Measurements from ENCODE around the gene MAPK6.

MAPK6 gene

DNA sequence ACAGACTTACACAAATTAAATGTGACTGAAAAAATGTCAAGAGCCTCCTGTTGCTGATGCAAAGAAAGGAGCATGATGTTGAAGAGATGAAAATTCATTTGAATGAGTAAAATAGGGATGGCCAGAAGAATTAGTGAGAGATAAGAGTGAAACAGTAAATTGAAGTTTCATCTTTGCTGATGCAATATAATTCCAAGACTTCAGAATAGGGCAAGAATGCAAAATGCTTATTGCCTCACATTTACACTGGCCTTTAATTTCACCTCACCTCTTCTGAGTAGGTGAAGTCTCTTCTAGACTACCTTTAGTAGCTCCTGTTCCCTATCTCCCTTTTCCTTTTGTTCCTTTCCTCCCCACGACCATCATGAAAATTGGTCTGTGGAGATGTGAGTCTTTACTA lies 15.3 kb upstream of the MAPK6 start:
- intact Hi-C loops (cut with micrococcal nuclease) = no loop called here

DNA sequence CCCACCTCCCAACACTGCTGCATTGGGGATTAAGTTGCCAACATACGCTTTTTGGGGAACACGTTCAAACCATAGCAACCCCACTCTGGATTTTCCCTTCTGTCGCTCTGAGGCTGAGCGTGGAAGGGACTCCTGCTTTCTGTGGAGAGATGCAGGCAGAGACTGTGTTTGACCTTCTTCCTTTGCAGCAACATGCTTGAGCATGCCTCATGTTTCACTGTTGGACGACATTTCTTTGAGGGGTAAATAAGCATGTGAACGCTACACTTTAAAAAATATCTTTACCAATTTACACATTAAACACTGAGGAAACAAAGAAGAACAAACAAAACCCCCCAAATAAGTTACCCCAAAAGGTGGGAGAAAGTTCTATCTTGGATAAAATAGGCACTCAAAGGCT lies 14.2 kb upstream of the MAPK6 start:
- no peaks in the 10 kb centered on the region for H3K9me3 Mint-ChIP-seq
- H3K27me3 Mint-ChIP-seq = peaks cover 1% of the 10 kb centered on the region
- intact Hi-C loops (cut with micrococcal nuclease) = no loop called here
- no peaks in the 10 kb centered on the region for H3K36me3 Mint-ChIP-seq (ENCODE audit: low read depth)
- H3K4me3 Mint-ChIP-seq = no peak overlapping the region
- peaks cover 38% of the 10 kb centered on the region for H3K4me1 Mint-ChIP-seq (ENCODE audit: low read depth)
- H3K27ac Mint-ChIP-seq = no peak overlapping the region

More for the DNA sequence above, 15.3 kb upstream of the MAPK6 start:
- no peak overlapping the region for H3K27ac Mint-ChIP-seq
- no peaks in the 10 kb centered on the region for H3K9me3 Mint-ChIP-seq
- H3K4me1 Mint-ChIP-seq (ENCODE audit: low read depth) = peaks cover 32% of the 10 kb centered on the region
- H3K27me3 Mint-ChIP-seq = peaks cover 1% of the 10 kb centered on the region
- no peaks in the 10 kb centered on the region for H3K36me3 Mint-ChIP-seq (ENCODE audit: low read depth)
- no peak overlapping the region for H3K4me3 Mint-ChIP-seq

DNA sequence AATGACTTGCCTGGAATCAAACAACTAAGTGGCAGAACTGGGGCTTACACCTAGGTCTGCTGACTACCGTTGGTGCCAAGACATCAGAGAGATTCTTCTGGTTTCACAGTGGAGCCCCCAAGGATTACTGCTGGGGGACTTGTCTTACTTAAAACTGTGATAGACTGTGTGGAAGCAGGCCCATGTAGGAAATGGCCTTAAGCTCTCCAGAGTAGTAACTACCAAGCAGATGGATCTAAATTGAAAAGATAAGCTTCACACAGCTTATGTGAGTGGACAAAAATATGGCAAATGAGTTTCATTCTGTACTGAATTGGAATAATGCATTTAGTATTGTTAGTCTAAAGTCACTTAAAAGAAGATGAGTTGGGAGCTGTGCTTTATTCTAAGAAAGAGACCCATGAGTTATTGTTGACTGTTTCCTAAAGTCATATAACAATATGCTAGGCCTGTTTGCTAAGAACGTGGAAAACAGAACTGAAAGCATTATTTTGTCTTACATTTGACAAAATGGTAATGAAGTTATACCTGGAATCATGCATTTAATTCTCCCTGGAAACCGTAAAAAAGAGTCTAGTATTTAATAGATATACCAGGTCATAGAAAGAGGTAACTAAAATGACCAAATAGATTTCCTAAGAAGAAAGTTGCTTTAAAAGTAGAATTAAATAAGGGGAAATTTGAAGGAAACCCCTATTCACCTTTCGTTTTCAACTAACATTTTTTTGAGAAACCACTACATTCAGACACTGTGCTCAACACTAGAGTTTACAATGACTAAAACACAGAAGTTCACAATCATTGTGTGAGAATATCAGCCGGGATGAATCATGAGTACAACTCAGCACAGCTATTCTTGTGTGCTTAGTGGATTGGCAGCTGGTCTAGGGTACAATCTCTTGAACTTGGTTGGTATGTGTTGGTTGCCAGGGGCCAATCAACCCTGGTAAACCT lies 13.0 kb upstream of the MAPK6 start:
- Mint-ChIP-seq H3K9me3 (no peaks in the 10 kb centered on the region), H3K27me3 (peaks cover 1% of the 10 kb centered on the region), H3K4me3 (no peak overlapping the region), H3K27ac (no peak overlapping the region), H3K36me3 (ENCODE audit: low read depth) (no peaks in the 10 kb centered on the region), H3K4me1 (ENCODE audit: low read depth) (peaks cover 40% of the 10 kb centered on the region)
- intact Hi-C loops (cut with micrococcal nuclease) = no loop called here

DNA sequence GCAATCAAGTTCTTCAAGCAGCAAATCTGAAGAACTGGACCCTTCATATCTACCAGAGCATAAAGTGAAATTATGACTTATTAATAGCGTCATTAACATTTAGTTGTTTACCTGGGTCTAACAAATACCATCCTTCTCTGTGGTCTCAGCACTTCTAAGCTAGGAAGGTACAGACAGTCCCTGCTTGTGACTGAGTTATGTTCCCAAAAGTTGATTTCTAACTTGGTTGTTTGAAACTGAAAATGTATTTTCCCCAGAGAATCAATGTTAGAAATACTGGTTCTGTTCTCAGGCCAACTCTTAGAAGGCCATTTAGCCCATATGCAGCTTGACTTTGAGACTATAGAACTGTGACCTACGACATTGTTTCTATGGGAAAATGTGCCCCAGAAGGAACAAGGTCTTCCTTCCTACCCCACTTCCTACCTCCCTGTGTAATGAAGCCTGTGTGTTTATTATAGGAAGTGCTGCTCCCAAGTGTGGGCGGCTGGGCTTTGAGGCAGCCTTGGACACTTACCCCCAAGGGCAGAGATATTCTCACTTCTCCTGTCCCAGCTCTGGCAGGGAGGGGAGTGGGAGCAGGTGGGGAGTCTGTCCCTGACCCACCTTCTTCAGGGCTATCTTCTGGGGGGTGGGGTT lies 12.2 kb upstream of the MAPK6 start:
- intact Hi-C loops (cut with micrococcal nuclease) = no loop called here
- H3K36me3 Mint-ChIP-seq (ENCODE audit: low read depth) = no peaks in the 10 kb centered on the region
- peaks cover 43% of the 10 kb centered on the region for H3K4me1 Mint-ChIP-seq (ENCODE audit: low read depth)
- no peaks in the 10 kb centered on the region for H3K9me3 Mint-ChIP-seq
- H3K27me3 Mint-ChIP-seq = peaks cover 1% of the 10 kb centered on the region
- no peak overlapping the region for H3K27ac Mint-ChIP-seq
- no peak overlapping the region for H3K4me3 Mint-ChIP-seq

DNA sequence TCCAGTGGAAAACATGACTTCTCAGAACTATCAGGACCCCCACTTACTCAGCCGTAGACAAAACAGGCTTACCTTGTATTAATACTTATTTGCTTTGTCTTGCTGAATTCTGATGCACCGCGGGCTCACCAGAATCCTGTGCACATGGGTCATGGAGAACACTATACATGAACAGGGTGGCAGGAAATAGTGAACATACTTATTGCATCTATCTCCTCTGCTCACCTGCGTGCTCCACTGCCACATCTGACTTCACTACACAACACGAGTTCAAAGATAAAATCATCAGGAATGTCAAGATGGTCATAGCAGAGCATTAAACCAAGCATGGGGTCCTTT lies 10.7 kb upstream of the MAPK6 start:
- intact Hi-C loops (cut with micrococcal nuclease) = no loop called here
- Mint-ChIP-seq H3K27ac (no peak overlapping the region), H3K4me1 (ENCODE audit: low read depth) (peaks cover 54% of the 10 kb centered on the region)

DNA sequence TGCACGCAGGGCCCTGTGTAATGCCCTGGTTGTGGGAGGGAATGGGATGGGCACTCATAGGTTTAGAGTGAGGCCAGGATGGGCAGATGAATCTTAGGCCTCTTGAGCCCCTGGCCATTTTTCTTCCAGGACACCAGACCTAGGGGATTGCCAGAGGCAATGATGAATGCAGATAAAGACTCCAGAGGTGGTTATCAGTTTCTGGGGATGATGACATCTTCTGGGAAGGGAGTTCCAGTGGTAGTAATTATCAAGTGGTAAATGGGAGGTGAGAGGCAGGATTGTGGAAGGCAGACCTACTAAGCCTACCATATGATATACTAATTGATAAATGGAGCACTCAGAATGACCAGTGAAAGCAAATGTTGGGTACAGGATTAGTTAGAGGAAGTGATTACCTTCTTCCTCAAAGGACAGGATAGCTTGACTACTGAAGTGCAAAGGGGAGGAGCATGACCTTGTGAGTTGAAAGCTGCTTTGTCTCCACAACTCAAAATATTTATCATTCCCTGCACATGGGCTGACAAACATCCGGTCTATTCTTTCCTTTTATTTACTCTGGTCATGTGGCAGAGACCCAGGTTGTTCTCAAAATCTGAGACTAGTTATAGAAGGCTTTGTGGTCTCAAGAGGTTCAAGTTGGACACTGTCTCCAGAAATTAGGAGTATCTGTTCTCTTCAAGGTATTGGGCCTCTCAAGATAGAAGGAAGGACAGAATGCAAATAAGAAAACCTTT lies 10.2 kb upstream of the MAPK6 start:
- Mint-ChIP-seq H3K4me3 (no peak overlapping the region), H3K9me3 (no peaks in the 10 kb centered on the region), H3K4me1 (ENCODE audit: low read depth) (peaks cover 59% of the 10 kb centered on the region), H3K27ac (no peak overlapping the region), H3K27me3 (no peaks in the 10 kb centered on the region), H3K36me3 (ENCODE audit: low read depth) (no peaks in the 10 kb centered on the region)
- intact Hi-C loops (cut with micrococcal nuclease) = no loop called here

More for the DNA sequence above, 10.7 kb upstream of the MAPK6 start:
- H3K27me3 Mint-ChIP-seq = no peaks in the 10 kb centered on the region
- H3K4me3 Mint-ChIP-seq = no peak overlapping the region
- no peaks in the 10 kb centered on the region for H3K36me3 Mint-ChIP-seq (ENCODE audit: low read depth)
- H3K9me3 Mint-ChIP-seq = no peaks in the 10 kb centered on the region

DNA sequence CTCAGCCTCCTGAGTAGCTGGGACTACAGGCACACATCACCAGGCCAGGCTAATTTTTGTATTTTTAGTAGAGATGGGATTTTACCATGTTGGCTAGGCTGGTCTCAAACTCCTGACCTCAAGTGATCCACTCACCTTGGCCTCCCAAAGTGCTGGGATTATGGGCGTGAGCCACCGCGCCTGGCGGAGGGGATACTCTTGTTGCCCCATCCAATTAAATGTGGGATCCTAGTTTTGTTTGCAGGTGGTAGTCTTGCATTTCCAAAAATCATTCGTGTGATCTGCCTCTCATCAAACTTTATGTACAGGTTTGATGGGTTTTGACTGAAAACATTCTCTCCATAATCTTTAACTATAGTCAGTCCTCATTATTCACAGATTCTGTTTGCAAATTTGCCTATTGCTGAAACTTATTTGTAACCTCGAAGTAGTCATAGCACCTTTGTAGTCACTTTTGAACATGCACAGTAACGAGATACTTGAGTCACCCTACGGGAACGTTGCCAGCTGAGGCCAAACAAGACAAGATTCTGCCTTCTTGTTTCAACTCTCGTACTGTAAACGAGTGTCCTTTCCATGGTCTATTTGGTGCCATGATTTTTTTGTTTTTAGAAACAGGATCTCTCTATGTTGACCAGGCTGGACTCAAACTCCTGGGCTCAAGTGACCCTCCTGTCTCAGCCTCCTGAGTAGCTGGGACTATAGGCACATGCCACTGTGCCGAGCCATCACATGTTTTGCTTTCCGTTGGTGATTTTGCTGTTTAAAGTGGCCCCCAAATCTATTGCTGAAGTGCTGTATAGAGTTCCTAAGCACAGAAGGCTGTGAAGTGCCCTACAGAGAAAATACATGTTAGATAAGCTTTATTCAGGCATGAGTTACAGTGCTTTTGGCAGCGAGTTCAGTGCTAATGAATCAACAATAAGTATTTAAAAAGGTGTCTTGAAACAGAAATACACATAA lies 8.1 kb upstream of the MAPK6 start:
- peaks cover 64% of the 10 kb centered on the region for H3K4me1 Mint-ChIP-seq (ENCODE audit: low read depth)
- H3K27me3 Mint-ChIP-seq = no peaks in the 10 kb centered on the region
- intact Hi-C loops (cut with micrococcal nuclease) = no loop called here
- no peaks in the 10 kb centered on the region for H3K36me3 Mint-ChIP-seq (ENCODE audit: low read depth)
- no peaks in the 10 kb centered on the region for H3K9me3 Mint-ChIP-seq
- H3K27ac Mint-ChIP-seq = no peak overlapping the region
- no peak overlapping the region for H3K4me3 Mint-ChIP-seq

DNA sequence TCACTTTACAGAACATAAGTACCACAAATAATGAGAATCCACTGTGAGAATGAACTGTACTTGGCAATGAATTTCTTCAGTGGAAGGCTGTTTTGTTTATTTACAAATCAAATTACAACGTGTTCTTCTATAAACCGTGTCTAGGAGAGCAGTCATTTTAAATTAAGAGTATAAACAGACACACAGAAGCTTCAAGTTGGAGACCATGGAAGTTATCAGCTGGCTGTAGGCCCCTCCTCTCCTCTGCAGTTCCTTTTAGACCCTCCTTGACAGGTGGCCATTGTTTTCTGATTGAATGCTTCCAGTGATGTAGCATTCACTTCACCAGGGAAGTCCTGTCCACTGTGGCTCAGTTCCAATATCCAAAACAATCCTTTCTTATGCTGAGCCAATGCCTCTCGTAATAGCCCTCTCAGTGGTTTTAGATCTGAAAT lies 7.3 kb upstream of the MAPK6 start:
- Mint-ChIP-seq H3K4me1 (ENCODE audit: low read depth) (peaks cover 64% of the 10 kb centered on the region), H3K27ac (no peak overlapping the region), H3K36me3 (ENCODE audit: low read depth) (no peaks in the 10 kb centered on the region), H3K27me3 (no peaks in the 10 kb centered on the region), H3K4me3 (no peak overlapping the region), H3K9me3 (no peaks in the 10 kb centered on the region)
- intact Hi-C loops (cut with micrococcal nuclease) = no loop called here

DNA sequence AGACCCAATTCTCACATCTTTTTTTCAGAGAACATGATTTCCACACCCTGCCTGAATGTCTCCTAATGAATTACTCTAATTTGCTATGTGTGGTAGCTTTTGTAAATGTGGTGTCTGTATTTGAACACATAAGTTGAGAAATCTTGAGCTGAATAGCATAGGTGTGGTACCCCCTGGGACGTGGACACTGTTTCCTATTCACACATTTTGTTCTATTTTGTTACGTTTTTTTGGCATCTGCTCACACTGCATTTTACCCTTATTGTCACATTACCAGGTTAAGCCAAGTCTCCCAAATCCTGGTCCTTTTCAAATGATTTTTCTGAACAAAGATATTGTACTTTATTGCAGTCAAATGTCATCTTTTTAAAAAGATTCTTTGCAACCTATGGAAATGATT lies 6.8 kb upstream of the MAPK6 start:
- intact Hi-C loops (cut with micrococcal nuclease) = no loop called here
- H3K27ac Mint-ChIP-seq = no peak overlapping the region
- no peaks in the 10 kb centered on the region for H3K9me3 Mint-ChIP-seq
- H3K27me3 Mint-ChIP-seq = no peaks in the 10 kb centered on the region
- H3K4me3 Mint-ChIP-seq = no peak overlapping the region
- no peaks in the 10 kb centered on the region for H3K36me3 Mint-ChIP-seq (ENCODE audit: low read depth)
- H3K4me1 Mint-ChIP-seq (ENCODE audit: low read depth) = peaks cover 64% of the 10 kb centered on the region

DNA sequence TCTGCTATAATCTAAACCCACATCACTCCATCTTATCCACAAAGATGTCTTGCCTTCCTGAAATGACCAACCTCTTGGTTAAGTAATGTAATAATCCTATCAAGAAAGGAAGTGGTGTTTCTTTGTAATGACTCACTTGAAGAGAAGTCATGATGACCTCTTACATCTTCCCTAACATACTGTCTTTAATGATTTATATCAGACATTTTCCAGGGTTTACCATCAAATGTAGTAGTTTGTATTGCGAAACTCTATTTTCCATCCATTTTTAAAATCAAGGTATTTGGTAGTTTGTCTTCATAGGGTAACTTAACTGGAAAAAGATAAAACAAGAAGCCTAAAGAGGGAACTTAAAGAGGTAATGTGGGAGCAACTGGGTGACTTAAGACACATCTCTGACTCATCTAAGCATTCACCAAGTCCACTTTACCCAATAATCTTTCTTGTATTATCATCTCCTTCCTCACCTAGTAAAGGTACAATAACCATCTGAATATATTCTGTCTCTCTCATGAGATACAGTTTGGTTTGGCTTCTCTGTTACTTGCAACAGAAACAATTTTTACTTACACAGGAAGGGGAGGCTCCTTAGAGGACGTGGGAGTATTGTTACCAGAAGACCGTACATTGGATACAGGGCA lies 5.7 kb upstream of the MAPK6 start:
- Mint-ChIP-seq H3K4me1 (ENCODE audit: low read depth) (peaks cover 67% of the 10 kb centered on the region), H3K27ac (peak overlapping the region; percentile 81), H3K36me3 (ENCODE audit: low read depth) (no peaks in the 10 kb centered on the region), H3K9me3 (no peaks in the 10 kb centered on the region), H3K4me3 (no peak overlapping the region), H3K27me3 (no peaks in the 10 kb centered on the region)
- intact Hi-C loops (cut with micrococcal nuclease) = no loop called here

DNA sequence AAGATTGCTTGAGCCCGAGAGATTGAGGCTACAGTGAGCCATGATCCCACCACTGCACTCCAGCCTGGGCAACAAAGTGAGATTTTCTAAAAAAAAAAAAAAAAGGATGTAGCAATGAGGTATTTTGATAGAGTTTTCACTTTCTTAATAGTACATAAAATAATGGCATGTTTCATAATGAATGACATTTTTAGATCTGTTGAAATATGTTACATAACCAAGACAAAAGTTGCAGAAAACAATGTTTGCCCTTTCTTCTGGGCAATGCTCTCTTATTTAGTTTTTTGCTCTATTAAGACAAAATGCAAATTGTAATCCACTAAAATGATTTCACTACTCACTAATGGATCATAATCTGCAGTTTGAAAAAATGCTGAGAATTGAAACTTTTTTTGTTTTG lies 4.4 kb upstream of the MAPK6 start:
- Mint-ChIP-seq H3K4me3 (no peak overlapping the region), H3K36me3 (ENCODE audit: low read depth) (peaks cover 7% of the 10 kb centered on the region), H3K9me3 (no peaks in the 10 kb centered on the region), H3K27me3 (no peaks in the 10 kb centered on the region), H3K4me1 (ENCODE audit: low read depth) (peaks cover 63% of the 10 kb centered on the region), H3K27ac (no peak overlapping the region)
- intact Hi-C loops (cut with micrococcal nuclease) = no loop called here

DNA sequence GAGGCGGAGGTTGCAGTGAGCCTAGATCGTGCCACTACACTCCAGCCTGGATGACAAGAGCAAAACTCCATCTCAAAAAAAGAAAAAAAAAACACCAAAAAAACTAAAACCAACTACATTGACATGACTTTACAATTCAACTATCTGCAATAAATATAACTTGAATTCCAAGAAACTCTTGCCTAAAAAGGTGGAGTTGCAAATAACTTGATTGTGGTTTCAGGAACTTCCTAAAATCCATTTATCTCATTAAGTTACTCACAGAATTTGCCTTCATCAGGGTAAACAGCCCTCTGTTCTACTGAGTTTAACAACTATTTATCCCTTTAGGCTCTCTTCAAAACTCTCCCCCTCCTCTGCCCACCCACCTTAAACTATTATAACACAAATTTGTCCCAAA lies 2.7 kb upstream of the MAPK6 start:
- H3K27me3 Mint-ChIP-seq = no peaks in the 10 kb centered on the region
- H3K9me3 Mint-ChIP-seq = no peaks in the 10 kb centered on the region
- peak overlapping the region; percentile 58 for H3K4me3 Mint-ChIP-seq
- intact Hi-C loops (cut with micrococcal nuclease) = no loop called here
- peaks cover 15% of the 10 kb centered on the region for H3K36me3 Mint-ChIP-seq (ENCODE audit: low read depth)
- H3K27ac Mint-ChIP-seq = peak overlapping the region; percentile 100
- peaks cover 59% of the 10 kb centered on the region for H3K4me1 Mint-ChIP-seq (ENCODE audit: low read depth)

DNA sequence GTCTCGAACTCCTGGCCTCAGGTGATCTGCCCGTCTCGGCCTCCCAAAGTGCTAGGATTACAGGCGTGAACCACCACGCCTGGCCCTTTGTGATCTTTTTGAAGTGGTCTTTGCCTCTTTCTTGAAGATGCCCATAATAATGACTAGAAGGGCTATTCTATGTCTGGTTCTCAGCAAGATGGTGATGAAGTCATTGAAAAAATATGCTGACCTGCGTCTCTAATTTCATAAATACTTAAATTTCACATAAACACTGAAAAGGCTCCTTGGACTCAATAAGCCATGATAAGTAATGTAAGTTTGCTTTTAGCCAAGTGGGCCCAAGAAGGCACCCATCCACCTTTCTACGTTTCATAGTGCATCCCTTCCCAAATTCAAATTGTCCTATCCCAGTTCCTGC lies 775 bp upstream of the MAPK6 start:
- no peaks in the 10 kb centered on the region for H3K9me3 Mint-ChIP-seq
- intact Hi-C loops (cut with micrococcal nuclease) = no loop called here
- H3K27ac Mint-ChIP-seq = peak overlapping the region; percentile 100
- H3K4me1 Mint-ChIP-seq (ENCODE audit: low read depth) = peaks cover 59% of the 10 kb centered on the region
- H3K27me3 Mint-ChIP-seq = no peaks in the 10 kb centered on the region
- peak overlapping the region; percentile 98 for H3K4me3 Mint-ChIP-seq
- peaks cover 15% of the 10 kb centered on the region for H3K36me3 Mint-ChIP-seq (ENCODE audit: low read depth)

All from dendritic cell treated with granulocyte-macrophage colony-stimulating factor and Interleukin-4, amounts not matched to agents 40 ng/mL and 50 ng/mL, for 4 days (primary cell).